GM19025 (cell line): ENCODE data around the gene RNU6-8.
A peak's percentile ranks its signal among the peaks of the same experiment; 100 is the strongest.

Experiments
- ATAC-seq: cut with Tn5 transposase; IDR thresholded peaks from one replicate; pipeline ENCODE4 v1.9.1; 2021; ENCODE audit warnings: mild to moderate bottlenecking, low read depth, moderate library complexity; ENCODE audit not compliant: unreplicated experiment

RNU6-8 gene

DNA sequence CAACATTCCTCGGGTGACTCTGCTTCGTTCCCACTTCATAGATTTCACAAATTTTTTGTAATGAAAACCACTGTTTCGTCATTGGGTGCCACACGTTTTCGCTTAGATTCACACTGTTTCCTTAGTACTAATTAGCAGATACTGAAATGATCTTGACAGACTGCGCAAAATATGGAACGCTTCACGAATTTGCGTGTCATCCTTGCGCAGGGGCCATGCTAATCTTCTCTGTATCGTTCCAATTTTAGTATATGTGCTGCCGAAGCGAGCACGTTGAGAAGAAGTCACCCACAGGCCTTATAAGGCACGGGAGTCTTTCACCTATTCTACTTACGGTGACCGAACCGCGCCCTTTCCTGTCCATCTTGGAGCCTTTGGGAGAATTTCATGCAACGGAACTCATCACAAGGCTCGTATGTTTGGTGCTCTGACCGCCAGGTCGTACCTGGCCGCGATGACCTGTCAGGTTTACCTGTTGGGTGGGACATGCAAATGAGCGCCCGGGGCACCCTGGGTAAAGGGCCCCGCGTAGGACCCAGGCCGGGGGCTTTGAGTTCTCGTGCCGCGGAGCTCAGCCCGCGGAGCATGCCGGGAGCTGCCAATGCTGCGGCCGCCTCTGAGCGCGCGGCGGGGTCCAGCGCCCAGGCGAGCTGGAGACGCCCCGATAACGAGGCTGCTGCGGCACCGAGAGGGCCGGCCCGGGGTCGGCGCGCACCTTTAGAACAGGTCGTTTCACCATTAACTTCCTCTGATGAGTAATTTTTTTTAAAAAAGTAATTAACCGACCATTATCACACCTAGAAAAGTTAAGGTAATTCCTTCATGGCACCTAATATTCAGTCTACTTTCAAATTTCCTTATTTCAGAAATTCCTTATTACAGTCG lies at the start of gene RNU6-8:
Gene RNU6-8, minus strand, starts transcription at position 272 of the 885 bp plus-strand sequence.
- ATAC-seq, result peak; percentile 68

GRCh38 chr14:32252030-32252670 lies 49.1 kb upstream of the RNU6-8 start:
- ATAC-seq, result peak; percentile 70

DNA sequence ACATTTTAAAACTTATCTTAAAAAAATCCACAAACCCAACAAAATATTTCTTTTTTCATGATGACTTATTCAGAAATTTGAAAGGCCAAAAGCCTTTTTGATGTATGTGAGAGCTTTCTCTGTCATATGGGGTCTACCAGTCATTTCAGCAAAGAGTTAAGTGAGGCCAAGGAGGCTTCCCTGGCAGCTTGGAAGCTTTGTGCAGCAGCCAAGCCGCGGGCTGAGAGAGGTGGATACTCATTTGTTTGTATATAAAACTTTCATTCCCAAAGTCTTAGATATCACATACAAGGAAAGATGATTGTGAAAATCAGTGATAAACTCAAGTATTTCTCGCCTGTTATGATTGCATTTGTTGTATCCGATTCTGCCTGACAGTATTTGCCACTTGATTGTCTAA lies 48.5 kb upstream of the RNU6-8 start:
- no peak for ATAC-seq

- no peak for ATAC-seq
Observed at GRCh38 chr14:32250681-32251080, 47.6 kb upstream of the RNU6-8 start.

DNA sequence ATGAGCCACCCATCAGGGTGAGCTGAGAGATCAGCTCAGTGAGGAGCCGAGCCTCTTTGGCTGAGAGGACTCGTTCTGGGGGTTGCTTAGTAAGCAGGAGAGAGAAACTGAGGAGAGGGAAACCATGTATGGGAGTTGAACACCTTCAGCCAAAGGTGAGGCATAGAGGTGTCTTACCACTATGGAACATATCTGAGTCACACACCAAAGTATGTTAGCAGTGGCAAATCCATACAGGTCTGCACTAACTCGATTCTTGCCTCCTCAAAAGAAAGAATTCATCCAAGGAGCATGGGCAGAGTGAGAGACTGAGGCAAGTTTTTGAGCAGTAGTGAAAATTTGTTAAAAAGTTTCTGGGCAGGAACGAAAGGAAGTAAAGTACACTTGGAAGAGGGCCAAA lies 46.7 kb upstream of the RNU6-8 start:
- no peak for ATAC-seq

DNA sequence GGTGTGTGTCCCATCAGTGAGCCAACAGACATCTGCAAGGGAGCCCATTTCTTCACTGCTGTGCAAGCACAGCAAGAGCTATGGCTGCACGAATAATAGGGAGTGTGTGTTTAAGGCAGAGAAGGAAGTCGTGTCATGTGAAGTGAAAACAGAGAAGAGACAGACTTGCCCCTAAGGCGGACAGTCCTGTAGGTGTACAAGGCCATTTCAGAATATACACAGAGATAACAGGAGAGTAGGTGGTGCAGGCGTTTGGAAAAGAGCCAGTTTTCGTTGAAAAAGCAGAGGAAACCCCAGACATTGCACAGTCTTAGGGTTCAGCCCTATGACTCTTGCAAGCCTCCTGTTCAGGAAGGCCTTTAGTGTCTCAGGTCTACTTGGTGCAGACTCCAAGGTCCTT lies 46.3 kb upstream of the RNU6-8 start:
- no peak for ATAC-seq

GRCh38 chr14:32246751-32247150 lies 43.7 kb upstream of the RNU6-8 start:
- ATAC-seq, result no peak

- ATAC-seq, result no peak
Observed at GRCh38 chr14:32244404-32244803, 41.3 kb upstream of the RNU6-8 start.

- no peak for ATAC-seq
Observed at GRCh38 chr14:32233260-32233659, 30.2 kb upstream of the RNU6-8 start.

DNA sequence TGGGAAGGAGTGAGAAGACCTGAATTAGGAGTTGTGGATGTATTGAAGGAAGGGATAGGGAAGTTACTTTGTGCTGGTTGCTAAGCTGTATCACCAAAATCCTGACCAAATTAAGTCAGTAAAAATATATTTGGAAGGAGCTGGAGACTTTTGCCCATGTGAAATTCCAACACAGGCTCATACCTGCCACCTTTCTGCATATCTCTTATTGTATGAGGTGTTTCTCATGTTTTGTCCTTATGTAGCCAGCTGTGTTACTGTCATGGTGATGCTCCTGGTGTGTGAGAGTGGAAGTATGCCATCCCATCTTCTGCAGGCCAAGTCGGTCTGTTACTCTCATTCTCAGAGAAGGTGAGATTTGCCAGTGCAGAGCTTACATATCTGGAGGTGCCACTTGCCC lies 29.4 kb upstream of the RNU6-8 start:
- no peak for ATAC-seq

DNA sequence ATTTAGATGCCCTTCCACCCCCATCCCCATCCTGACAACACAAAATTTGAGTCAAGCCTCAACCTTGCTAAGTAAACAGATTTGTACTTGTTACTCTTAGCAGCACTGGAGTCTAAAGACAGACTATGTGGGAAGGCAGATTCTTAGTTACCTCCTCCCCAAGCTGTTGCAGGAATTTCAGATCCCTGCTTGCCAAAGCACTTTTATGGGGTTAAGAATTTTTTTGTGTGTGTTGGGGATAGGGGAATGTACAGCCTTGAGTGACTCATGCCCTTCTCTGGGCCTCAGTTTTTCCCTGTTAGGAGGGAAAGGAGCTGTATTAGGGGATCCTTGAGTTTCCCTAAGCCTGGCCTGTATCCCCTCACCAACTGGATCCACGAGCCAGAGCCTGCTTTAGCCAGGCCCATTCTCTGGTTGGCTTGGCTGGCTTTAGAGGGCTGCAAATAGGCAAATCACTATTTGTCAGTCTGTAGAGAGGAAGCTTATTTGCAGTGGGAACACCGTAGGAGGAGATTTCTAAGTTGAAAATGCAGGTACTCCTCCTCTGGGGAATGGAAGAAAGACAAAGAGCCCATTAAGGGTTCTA lies 27.7 kb upstream of the RNU6-8 start:
- no peak for ATAC-seq

DNA sequence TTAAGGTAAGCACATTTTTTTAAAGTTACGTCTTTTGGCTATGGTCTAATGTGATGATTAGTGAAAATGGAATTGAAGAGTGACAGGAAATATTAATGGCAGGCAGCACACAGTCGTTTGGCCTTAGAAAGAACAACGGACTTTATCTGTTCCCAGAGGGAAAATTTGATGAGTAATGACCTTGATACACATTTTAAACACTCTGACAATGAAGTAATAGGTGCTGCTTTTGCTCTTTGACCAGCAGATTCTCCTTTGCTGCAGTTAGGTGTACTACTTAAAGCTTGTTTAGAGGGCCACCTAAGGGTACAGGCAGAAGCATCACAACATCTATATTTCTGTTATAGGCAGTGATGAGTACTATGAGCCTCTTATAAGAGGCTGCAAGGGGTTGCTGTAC lies 27.1 kb upstream of the RNU6-8 start:
- no peak for ATAC-seq

- ATAC-seq, result no peak
Observed at GRCh38 chr14:32226056-32226455, 23.0 kb upstream of the RNU6-8 start.

GRCh38 chr14:32225378-32225920 lies 22.4 kb upstream of the RNU6-8 start:
- no peak for ATAC-seq

- ATAC-seq, result no peak
Observed at GRCh38 chr14:32224737-32225377, 21.8 kb upstream of the RNU6-8 start.

- ATAC-seq, result no peak
Observed at GRCh38 chr14:32217301-32217700, 14.2 kb upstream of the RNU6-8 start.

- no peak for ATAC-seq
Observed at GRCh38 chr14:32212833-32213232, 9.8 kb upstream of the RNU6-8 start.

GRCh38 chr14:32211068-32211404 lies 8.0 kb upstream of the RNU6-8 start:
- no peak for ATAC-seq

DNA sequence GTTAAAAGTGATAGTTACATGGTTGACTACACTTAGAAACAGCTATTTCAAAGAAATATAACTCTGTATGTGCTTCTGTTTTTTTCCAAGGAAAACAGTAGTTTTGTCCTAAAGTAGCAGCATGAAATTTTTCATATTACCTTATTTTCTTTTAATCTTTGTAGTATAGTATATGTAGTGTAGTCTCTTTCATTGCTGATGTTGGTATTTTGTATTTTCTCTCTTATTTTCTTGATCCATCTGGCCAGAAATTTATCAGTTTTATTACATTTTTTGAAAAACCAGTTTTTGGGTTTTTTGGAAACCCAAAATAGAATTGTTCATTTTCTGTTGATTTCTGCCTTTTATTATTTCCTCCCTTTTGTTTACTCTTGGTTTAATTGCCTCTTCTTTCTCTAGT lies 6.4 kb upstream of the RNU6-8 start:
- no peak for ATAC-seq

DNA sequence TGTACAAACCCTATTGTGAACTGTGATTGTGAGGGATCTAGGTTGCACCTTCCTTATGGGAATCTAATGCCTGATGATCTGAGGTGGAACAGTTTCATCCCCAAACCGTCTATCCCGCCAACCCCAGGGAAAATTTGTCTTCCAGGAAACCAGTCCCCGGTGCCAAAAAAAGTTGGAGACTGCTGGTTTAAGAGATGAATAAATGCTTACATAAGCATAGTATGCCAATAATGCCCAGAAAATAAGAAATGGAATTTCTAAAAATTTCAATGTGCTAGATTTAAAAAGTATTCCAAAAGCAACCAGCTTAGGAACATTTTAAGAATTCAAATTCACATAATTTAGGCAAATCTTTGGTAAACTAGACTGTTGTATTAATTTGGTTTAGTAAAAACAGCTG lies 5.4 kb upstream of the RNU6-8 start:
- ATAC-seq, result no peak

DNA sequence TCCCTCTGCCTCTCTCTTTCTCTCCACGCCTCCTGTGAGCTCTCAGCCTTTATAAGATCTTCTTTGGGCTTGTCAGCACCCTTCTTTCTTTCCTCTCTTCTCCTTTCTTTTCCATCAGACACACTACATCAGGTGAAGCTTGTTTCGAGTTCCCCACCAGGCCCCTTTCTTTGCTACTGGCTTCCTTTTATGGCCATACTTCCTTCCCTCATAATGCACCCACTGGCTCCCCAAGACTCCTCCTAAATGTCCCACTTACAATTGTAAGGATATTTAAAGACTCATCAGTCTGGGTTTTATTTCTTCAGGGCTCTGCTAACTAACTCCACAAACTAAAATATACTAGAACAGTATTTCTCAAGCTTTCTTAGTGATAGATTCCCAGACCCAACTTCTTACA lies 3.5 kb upstream of the RNU6-8 start:
- no peak for ATAC-seq
